ENCODE measurements around the gene TCP11L2. TPM values are rescaled to one million over a fixed set of nuclear protein-coding genes. Genes with fewer than 3 reads are reported as not detected.

The TCP11L2 gene
- total RNA-seq, 3 donors from 2014 or later (not counting 1 experiment from before 2014, with no cell fraction given): 68.8 to 97.7 (median 71.1) TPM

- no peak overlapping the region for H3K4me3 ChIP-seq (ENCODE audit: low read length)
- Mint-ChIP-seq H3K9me3 (no peaks in the 10 kb centered on the region), H3K4me3 (no peak overlapping the region), H3K4me1 (no peaks in the 10 kb centered on the region), H3K27me3 (ENCODE audit: low read depth in 2 of 2) (peaks cover 5 to 18% of the 10 kb centered on the region in 2 donors), H3K36me3 (no peaks in the 10 kb centered on the region), H3K27ac (no peak overlapping the region)
- 81% methylated on average over 2 of the region's 2 CpGs for WGBS (ENCODE audit: insufficient coverage)
- DNase-seq (no peak), ATAC-seq (no peak)
- H3K4me1 ChIP-seq (ENCODE audit: control insufficient read depth, insufficient read depth, low read length): no peaks in the 10 kb centered on the region
- H3K36me3 ChIP-seq (ENCODE audit: control insufficient read depth, insufficient read depth, low read length): no peaks in the 10 kb centered on the region
- H3K27me3 ChIP-seq (ENCODE audit: control insufficient read depth, insufficient read depth, low read length): no peaks in the 10 kb centered on the region
- H3K27ac ChIP-seq (ENCODE audit: low read length): no peak overlapping the region
- intact Hi-C loops (cut with micrococcal nuclease): no loop called here
- no peaks in the 10 kb centered on the region for H3K9me3 ChIP-seq (ENCODE audit: control insufficient read depth, insufficient read depth, low read length)
- TF ChIP-seq, protein P1, sequence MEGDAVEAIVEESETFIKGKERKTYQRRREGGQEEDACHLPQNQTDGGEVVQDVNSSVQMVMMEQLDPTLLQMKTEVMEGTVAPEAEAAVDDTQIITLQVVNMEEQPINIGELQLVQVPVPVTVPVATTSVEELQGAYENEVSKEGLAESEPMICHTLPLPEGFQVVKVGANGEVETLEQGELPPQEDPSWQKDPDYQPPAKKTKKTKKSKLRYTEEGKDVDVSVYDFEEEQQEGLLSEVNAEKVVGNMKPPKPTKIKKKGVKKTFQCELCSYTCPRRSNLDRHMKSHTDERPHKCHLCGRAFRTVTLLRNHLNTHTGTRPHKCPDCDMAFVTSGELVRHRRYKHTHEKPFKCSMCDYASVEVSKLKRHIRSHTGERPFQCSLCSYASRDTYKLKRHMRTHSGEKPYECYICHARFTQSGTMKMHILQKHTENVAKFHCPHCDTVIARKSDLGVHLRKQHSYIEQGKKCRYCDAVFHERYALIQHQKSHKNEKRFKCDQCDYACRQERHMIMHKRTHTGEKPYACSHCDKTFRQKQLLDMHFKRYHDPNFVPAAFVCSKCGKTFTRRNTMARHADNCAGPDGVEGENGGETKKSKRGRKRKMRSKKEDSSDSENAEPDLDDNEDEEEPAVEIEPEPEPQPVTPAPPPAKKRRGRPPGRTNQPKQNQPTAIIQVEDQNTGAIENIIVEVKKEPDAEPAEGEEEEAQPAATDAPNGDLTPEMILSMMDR (IDR thresholded peaks at IDR 0.05): no peak
These were observed 11.9 kb upstream of the TCP11L2 start for GRCh38 chr12:106290666-106291065.

DNA sequence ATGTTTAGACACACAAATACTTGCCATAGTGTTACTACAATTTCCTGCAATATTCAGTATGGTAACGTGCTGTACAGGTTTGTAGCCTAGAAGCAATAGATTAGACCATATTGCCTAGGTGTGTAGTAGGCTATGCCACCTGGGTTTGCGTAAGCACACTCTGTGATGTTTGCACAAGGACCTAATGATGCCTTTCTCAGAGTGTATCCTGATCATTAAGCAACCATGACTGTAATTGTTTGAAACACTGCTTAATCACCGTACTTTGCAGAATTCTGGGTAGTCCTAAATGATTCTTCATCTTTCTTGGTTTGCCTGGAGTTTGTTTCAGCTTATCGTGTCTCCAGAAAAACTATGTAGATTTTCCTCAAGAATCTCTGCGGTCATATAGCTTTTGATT, 11.2 kb upstream of the TCP11L2 start:
- Mint-ChIP-seq H3K27me3 (ENCODE audit: low read depth in 2 of 2) (peaks cover 5 to 11% of the 10 kb centered on the region in 2 donors), H3K36me3 (no peaks in the 10 kb centered on the region), H3K9me3 (no peaks in the 10 kb centered on the region), H3K27ac (no peak overlapping the region), H3K4me1 (no peaks in the 10 kb centered on the region), H3K4me3 (no peak overlapping the region)
- H3K36me3 ChIP-seq (ENCODE audit: control insufficient read depth, insufficient read depth, low read length): no peaks in the 10 kb centered on the region
- H3K4me3 ChIP-seq (ENCODE audit: low read length): no peak overlapping the region
- DNase-seq (no peak), ATAC-seq (no peak)
- intact Hi-C loops (cut with micrococcal nuclease): no loop called here
- H3K4me1 ChIP-seq (ENCODE audit: control insufficient read depth, insufficient read depth, low read length): no peaks in the 10 kb centered on the region
- H3K27ac ChIP-seq (ENCODE audit: low read length): no peak overlapping the region
- WGBS (ENCODE audit: insufficient coverage): 92% methylated on average over 4 of the region's 5 CpGs
- no peaks in the 10 kb centered on the region for H3K27me3 ChIP-seq (ENCODE audit: control insufficient read depth, insufficient read depth, low read length)
- no peaks in the 10 kb centered on the region for H3K9me3 ChIP-seq (ENCODE audit: control insufficient read depth, insufficient read depth, low read length)
- TF ChIP-seq, protein P1 (IDR thresholded peaks at IDR 0.05): no peak

GRCh38 chr12:106292339-106292738, 10.2 kb upstream of the TCP11L2 start:
- H3K27me3 ChIP-seq (ENCODE audit: control insufficient read depth, insufficient read depth, low read length): no peaks in the 10 kb centered on the region
- TF ChIP-seq, protein P1 (IDR thresholded peaks at IDR 0.05): no peak
- 82% methylated on average over 4 of the region's 5 CpGs for WGBS (ENCODE audit: insufficient coverage)
- ATAC-seq: no peak
- no peak for DNase-seq
- no peak overlapping the region for H3K4me3 ChIP-seq (ENCODE audit: low read length)
- H3K9me3 ChIP-seq (ENCODE audit: control insufficient read depth, insufficient read depth, low read length): no peaks in the 10 kb centered on the region
- Mint-ChIP-seq H3K27ac (no peak overlapping the region), H3K9me3 (no peaks in the 10 kb centered on the region), H3K4me3 (no peak overlapping the region), H3K27me3 (ENCODE audit: low read depth in 2 of 2) (peaks cover 2 to 8% of the 10 kb centered on the region in 2 donors), H3K4me1 (no peaks in the 10 kb centered on the region), H3K36me3 (no peaks in the 10 kb centered on the region)
- H3K27ac ChIP-seq (ENCODE audit: low read length): no peak overlapping the region
- no peaks in the 10 kb centered on the region for H3K36me3 ChIP-seq (ENCODE audit: control insufficient read depth, insufficient read depth, low read length)
- no peaks in the 10 kb centered on the region for H3K4me1 ChIP-seq (ENCODE audit: control insufficient read depth, insufficient read depth, low read length)
- intact Hi-C loops (cut with micrococcal nuclease): no loop called here

DNA sequence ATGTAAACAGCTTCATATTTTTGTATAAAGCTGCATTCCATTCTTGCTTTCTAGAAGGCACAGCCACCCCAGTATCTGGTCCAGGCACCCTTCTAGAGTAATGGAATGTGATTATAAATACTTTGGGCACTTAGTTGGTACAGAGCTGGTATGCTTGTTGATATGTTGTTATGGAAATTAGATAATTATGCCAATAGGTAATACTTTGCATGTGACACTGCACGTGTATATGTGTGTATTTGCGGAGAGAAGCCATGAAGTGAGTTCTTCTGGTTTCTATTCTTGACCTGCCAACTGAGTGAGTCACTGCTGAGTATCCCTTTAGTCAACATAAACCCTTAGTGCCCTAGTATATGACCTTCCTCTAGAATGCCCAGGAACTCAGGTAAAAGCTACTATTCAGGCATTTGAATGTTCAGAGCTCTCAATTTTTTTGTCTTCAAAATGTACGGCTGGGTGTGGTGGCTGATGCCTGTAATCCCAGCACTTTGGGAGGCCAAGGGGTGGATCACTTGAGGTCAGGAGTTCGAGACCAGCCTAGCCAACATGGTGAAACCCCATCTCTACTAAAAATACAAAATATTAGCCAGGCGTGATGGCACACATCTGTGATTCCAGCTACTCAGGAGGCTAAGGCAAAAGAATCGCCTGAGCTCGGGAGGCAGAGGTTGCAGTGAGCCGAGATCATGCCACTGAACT, 6.2 kb upstream of the TCP11L2 start:
- Histone ChIP-seq H3K36me3 (ENCODE audit: control insufficient read depth, insufficient read depth, low read length) (no peaks in the 10 kb centered on the region), H3K9me3 (ENCODE audit: control insufficient read depth, insufficient read depth, low read length) (no peaks in the 10 kb centered on the region), H3K4me1 (ENCODE audit: control insufficient read depth, insufficient read depth, low read length) (no peaks in the 10 kb centered on the region), H3K4me3 (ENCODE audit: low read length) (no peak overlapping the region), H3K27me3 (ENCODE audit: control insufficient read depth, insufficient read depth, low read length) (no peaks in the 10 kb centered on the region), H3K27ac (ENCODE audit: low read length) (no peak overlapping the region)
- Mint-ChIP-seq H3K27ac (no peak overlapping the region), H3K4me1 (peaks cover 5 to 7% of the 10 kb centered on the region in 2 donors), H3K4me3 (no peak overlapping the region), H3K27me3 (ENCODE audit: low read depth in 2 of 2) (no peaks in the 10 kb centered on the region), H3K9me3 (no peaks in the 10 kb centered on the region), H3K36me3 (no peaks in the 10 kb centered on the region)
- intact Hi-C loops (cut with micrococcal nuclease): no loop called here
- no peak for DNase-seq
- WGBS (ENCODE audit: insufficient coverage): 96% methylated on average over 8 of the region's 8 CpGs
- ATAC-seq: no peak
- TF ChIP-seq, protein P1 (IDR thresholded peaks at IDR 0.05): no peak
